SK-N-SH (cell line): ENCODE results near the gene PLCG1.

Experiments
- EP300 ChIP-seq, 2 experiments: IDR thresholded peaks; 2 replicates each; pipeline versions ENCODE4 v1.4.0 to v1.6.1; 2012; ENCODE audit warnings: borderline replicate concordance in 1 of 2, low read depth in 1 of 2, low read length in 1 of 2
- FOXM1 ChIP-seq: IDR thresholded peaks from 2 replicates; pipeline ENCODE4 v1.4.0; 2012; ENCODE audit warnings: low read depth, mild to moderate bottlenecking
- GABPA ChIP-seq: IDR thresholded peaks from 2 replicates; pipeline ENCODE4 v1.4.0; 2012; ENCODE audit warnings: low read depth, mild to moderate bottlenecking
- JUND ChIP-seq: IDR thresholded peaks from 2 replicates; pipeline ENCODE4 v1.4.0; 2012
- POLR2AphosphoS5 ChIP-seq: IDR thresholded peaks from 2 replicates; pipeline ENCODE4 v1.6.1; 2012; ENCODE audit warnings: low read depth, low read length
- RAD21 ChIP-seq: IDR thresholded peaks from 2 replicates; pipeline ENCODE4 v1.6.1; 2012; ENCODE audit warnings: mild to moderate bottlenecking, low read length
- RCOR1 ChIP-seq: fragments of 150-350 bp; IDR thresholded peaks from 2 replicates; pipeline ENCODE4 v1.6.1; 2017; ENCODE audit warnings: antibody characterized with exemption, low read length
- RXRA ChIP-seq: IDR thresholded peaks from 2 replicates; pipeline ENCODE4 v1.4.0; 2012; ENCODE audit warnings: low read depth, mild to moderate bottlenecking, borderline replicate concordance
- TEAD4 ChIP-seq: IDR thresholded peaks from 2 replicates; pipeline ENCODE4 v1.4.0; 2012; ENCODE audit warnings: mild to moderate bottlenecking, borderline replicate concordance; ENCODE audit not compliant: insufficient read depth
- TF ChIP-seq, protein P1 (sequence below): fragments of 200-600 bp; sonication (generic); IDR thresholded peaks from 2 replicates; pipeline ENCODE4 v1.6.1; 2017; ENCODE audit warnings: antibody characterized with exemption, mild to moderate bottlenecking, moderate library complexity
- TF ChIP-seq, protein P2 (sequence below): IDR thresholded peaks from 2 replicates; pipeline ENCODE4 v1.4.0; 2012; ENCODE audit warnings: low read depth

DNA sequence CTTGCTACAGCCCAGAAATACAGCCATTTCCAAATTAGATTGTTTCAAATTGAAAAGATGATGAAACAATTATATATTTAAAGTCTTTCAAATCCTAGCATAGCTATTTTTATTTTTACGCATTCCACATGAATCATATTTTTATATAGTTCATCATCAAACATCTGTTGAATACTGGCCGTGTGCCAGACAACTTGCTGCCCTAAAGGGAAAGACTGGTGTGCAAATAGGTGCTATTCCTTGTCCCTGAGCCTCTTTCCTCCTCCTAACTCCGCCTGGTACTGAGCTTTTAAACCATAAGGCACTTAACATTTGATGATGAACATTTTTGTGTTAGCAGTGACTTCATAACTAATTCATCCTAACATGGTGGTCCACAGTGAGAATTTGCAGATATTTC is 18.7 kb upstream of the PLCG1 start:
- TF ChIP-seq, protein P1, sequence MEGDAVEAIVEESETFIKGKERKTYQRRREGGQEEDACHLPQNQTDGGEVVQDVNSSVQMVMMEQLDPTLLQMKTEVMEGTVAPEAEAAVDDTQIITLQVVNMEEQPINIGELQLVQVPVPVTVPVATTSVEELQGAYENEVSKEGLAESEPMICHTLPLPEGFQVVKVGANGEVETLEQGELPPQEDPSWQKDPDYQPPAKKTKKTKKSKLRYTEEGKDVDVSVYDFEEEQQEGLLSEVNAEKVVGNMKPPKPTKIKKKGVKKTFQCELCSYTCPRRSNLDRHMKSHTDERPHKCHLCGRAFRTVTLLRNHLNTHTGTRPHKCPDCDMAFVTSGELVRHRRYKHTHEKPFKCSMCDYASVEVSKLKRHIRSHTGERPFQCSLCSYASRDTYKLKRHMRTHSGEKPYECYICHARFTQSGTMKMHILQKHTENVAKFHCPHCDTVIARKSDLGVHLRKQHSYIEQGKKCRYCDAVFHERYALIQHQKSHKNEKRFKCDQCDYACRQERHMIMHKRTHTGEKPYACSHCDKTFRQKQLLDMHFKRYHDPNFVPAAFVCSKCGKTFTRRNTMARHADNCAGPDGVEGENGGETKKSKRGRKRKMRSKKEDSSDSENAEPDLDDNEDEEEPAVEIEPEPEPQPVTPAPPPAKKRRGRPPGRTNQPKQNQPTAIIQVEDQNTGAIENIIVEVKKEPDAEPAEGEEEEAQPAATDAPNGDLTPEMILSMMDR: no peak
- no peak for TF ChIP-seq POLR2AphosphoS5
- TF ChIP-seq, protein P2, sequence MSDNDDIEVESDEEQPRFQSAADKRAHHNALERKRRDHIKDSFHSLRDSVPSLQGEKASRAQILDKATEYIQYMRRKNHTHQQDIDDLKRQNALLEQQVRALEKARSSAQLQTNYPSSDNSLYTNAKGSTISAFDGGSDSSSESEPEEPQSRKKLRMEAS: no peak
- no peak for TF ChIP-seq TEAD4
- TF ChIP-seq EP300 (IDR thresholded peaks at IDR 0.05; ENCODE audit: borderline replicate concordance in 1 of 2, low read depth in 1 of 2, low read length in 1 of 2): no peak
- TF ChIP-seq GABPA: no peak
- TF ChIP-seq FOXM1: no peak
- TF ChIP-seq RXRA: no peak
- TF ChIP-seq RCOR1: no peak
- no peak for TF ChIP-seq RAD21
- TF ChIP-seq JUND: no peak
